Suprapubic skin (tissue), 4 donors: ENCODE results near the gene TRIM24. TPM values are rescaled to one million over a fixed set of nuclear protein-coding genes. Genes with fewer than 3 reads are reported as not detected.

Experiments used
- DNase-seq, 2 donors: peaks; one replicate each; pipeline ENCODE4 v3.0.0-alpha.2; 2019; ENCODE audit warnings: low spot score in 2 of 2
- H3K27ac ChIP-seq: fragments of 200-600 bp; sonication (generic); one replicate; pipeline ENCODE4 v1.5.1; 2019
- H3K27me3 ChIP-seq: fragments of 200-600 bp; sonication (generic); one replicate; pipeline ENCODE4 v1.5.1; 2019
- H3K36me3 ChIP-seq: fragments of 200-600 bp; sonication (generic); one replicate; pipeline ENCODE4 v1.5.1; 2019
- H3K4me1 ChIP-seq: fragments of 200-600 bp; sonication (generic); one replicate; pipeline ENCODE4 v1.5.1; 2019
- H3K4me3 ChIP-seq: fragments of 200-600 bp; sonication (generic); one replicate; pipeline ENCODE4 v1.5.1; 2019; ENCODE audit warnings: mild to moderate bottlenecking
- H3K9me3 ChIP-seq: fragments of 200-600 bp; sonication (generic); one replicate; pipeline ENCODE4 v1.5.1; 2019
- CTCF ChIP-seq, 2 donors: fragments of 200-600 bp in 1 of 2; fragments of 450-650 bp in 1 of 2; sonication (generic) in 1 of 2; IDR thresholded peaks; one replicate each; pipeline ENCODE4 v1.5.1; 2016 to 2019; ENCODE audit warnings: antibody characterized with exemption in 2 of 2, mild to moderate bottlenecking in 1 of 2, moderate library complexity in 1 of 2
- EP300 ChIP-seq: sonication (generic); formaldehyde crosslinking; IDR thresholded peaks from one replicate; pipeline ENCODE4 v1.6.1; 2017; ENCODE audit warnings: antibody characterized with exemption
- POLR2A ChIP-seq, 2 donors: fragments of 450-650 bp; IDR thresholded peaks; one replicate each; pipeline ENCODE4 v1.6.1; 2017; ENCODE audit warnings: antibody characterized with exemption in 2 of 2, mild to moderate bottlenecking in 2 of 2, moderate library complexity in 2 of 2
- POLR2AphosphoS5 ChIP-seq, 3 donors: sonication (generic); formaldehyde crosslinking; IDR thresholded peaks; one replicate each; pipeline ENCODE4 v1.6.1; 2017; ENCODE audit warnings: antibody characterized with exemption in 3 of 3
- WGBS: methylation state at CpG from one replicate; pipeline ENCODE4 v1.1.5; 2018; 5-methylcytosine and 5-hydroxymethylcytosine counted together
- total RNA-seq, 4 donors: library from RNA; depleted of rRNA; stranded (reverse); fragments of >200 nt; gene quantifications; one replicate each; pipeline ENCODE4 v1.1.0, GENCODE V29; 2016

The TRIM24 gene
- total RNA-seq, 4 donors from 2014 or later: 16.1 to 20.8 (median 17.7) TPM

DNA sequence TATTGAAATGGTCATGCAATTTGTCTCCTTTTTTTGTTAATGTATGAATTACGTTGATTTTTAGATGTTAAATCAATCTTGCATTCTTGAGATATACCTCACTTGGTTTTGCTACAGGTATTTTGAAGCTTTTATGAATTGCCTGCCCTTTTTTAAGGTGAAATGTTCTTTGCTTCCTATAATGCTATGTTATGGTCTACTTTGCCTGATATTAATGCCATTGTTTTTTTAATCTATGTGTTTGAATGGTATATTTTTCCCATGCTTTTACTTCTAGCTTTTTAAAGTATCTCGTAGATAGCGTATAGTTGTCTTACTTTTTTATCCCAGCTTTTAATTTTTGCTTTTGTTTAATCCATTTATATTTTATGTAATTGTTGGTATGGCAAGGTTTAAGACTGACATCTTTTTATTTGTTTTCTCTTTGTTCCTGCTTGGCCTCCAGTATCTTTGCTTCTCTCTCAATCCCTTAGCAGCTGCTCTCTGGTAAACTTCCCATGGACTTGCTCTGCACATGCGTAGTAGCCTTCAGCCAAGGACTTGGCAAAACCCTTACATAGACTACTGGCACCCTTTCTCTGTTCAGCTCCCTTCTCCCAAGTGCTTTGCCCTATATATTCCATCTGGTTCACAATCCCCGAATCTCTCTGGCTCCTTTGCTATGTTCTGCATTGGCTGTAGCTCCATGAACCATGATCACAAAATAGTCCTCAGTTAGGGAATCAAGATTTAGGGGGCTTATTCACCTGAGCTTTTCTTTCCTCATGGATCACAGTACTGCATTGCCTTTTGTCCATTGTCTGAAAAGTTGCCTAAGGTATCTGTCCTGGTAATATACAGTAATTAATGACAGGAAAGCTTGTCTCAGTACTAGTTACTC, 8.4 kb downstream of the TRIM24 start:
- no peaks in the 10 kb centered on the region for H3K9me3 ChIP-seq
- no peak for TF ChIP-seq CTCF (IDR thresholded peaks at IDR 0.05)
- TF ChIP-seq POLR2AphosphoS5 (IDR thresholded peaks at IDR 0.05): no peak
- no peak for TF ChIP-seq POLR2A (IDR thresholded peaks at IDR 0.05)
- no peak for TF ChIP-seq EP300
- no peaks in the 10 kb centered on the region for H3K27me3 ChIP-seq
- no peak for DNase-seq
- no peaks in the 10 kb centered on the region for H3K36me3 ChIP-seq
- no peak overlapping the region for H3K4me3 ChIP-seq
- 74% methylated on average over 5 of the region's 5 CpGs for WGBS
- peaks cover 8% of the 10 kb centered on the region for H3K4me1 ChIP-seq
- no peak overlapping the region for H3K27ac ChIP-seq

GRCh38 chr7:138470391-138471157, 10.5 kb downstream of the TRIM24 start:
- Histone ChIP-seq H3K27ac (no peak overlapping the region), H3K4me1 (peaks cover 8% of the 10 kb centered on the region), H3K4me3 (no peak overlapping the region), H3K36me3 (no peaks in the 10 kb centered on the region), H3K27me3 (no peaks in the 10 kb centered on the region), H3K9me3 (no peaks in the 10 kb centered on the region)
- no peak for DNase-seq
- no peak for TF ChIP-seq POLR2AphosphoS5 (IDR thresholded peaks at IDR 0.05)
- no peak for TF ChIP-seq CTCF (IDR thresholded peaks at IDR 0.05)
- TF ChIP-seq EP300: no peak
- 89% methylated on average over 5 of the region's 5 CpGs for whole genome bisulfite sequencing

GRCh38 chr7:138472292-138473079, 12.4 kb downstream of the TRIM24 start:
- WGBS: 94% methylated on average over 7 of the region's 7 CpGs
- Histone ChIP-seq H3K36me3 (no peaks in the 10 kb centered on the region), H3K9me3 (no peaks in the 10 kb centered on the region), H3K27me3 (no peaks in the 10 kb centered on the region), H3K27ac (no peak overlapping the region), H3K4me1 (peaks cover 8% of the 10 kb centered on the region), H3K4me3 (no peak overlapping the region)
- TF ChIP-seq EP300: no peak
- no peak for TF ChIP-seq CTCF (IDR thresholded peaks at IDR 0.05)
- no peak for TF ChIP-seq POLR2A (IDR thresholded peaks at IDR 0.05)
- TF ChIP-seq POLR2AphosphoS5 (IDR thresholded peaks at IDR 0.05): no peak
- no peak for DNase-seq

- H3K27ac ChIP-seq: no peak overlapping the region
- 93% methylated on average over 5 of the region's 5 CpGs for WGBS
These were observed 15.3 kb downstream of the TRIM24 start for GRCh38 chr7:138475377-138475776.

More at GRCh38 chr7:138475377-138475776, 15.3 kb downstream of the TRIM24 start:
- TF ChIP-seq POLR2AphosphoS5 (IDR thresholded peaks at IDR 0.05) (no peak), POLR2A (IDR thresholded peaks at IDR 0.05) (no peak), CTCF (IDR thresholded peaks at IDR 0.05) (no peak), EP300 (no peak)
- Histone ChIP-seq H3K4me1 (no peaks in the 10 kb centered on the region), H3K4me3 (no peak overlapping the region), H3K9me3 (no peaks in the 10 kb centered on the region), H3K36me3 (no peaks in the 10 kb centered on the region), H3K27me3 (no peaks in the 10 kb centered on the region)
- no peak for DNase-seq
